B cell (primary cell): Measurements from ENCODE around the gene BARHL1. TPM values are rescaled to one million over a fixed set of nuclear protein-coding genes. Genes with fewer than 3 reads are reported as not detected.

Experiments used
- ATAC-seq: fragments of 200-7000 bp; cut with Tn5 transposase; one replicate; pipeline ENCODE4 v1.10.0; 2021; ENCODE audit warnings: low read depth, mild to moderate bottlenecking, moderate number of reproducible peaks, moderate library complexity
- CTCF ChIA-PET: fragments of 350-600 bp; sonication (Branson Sonifier 250); formaldehyde crosslinking; loops from one replicate; lab custom pipeline; 2021; ENCODE audit warnings: antibody characterized with exemption, inconsistent platforms; lab: Charles Lee
- POLR2A ChIA-PET: fragments of 350-600 bp; sonication (Branson Sonifier 250); formaldehyde crosslinking; loops from one replicate; lab custom pipeline; 2021; ENCODE audit warnings: antibody characterized with exemption; lab: Charles Lee
- DNase-seq: peaks from one replicate; pipeline ENCODE4 v3.0.0; 2013
- H2AFZ ChIP-seq: 2 replicates; pipeline ENCODE4 v1.6.1; 2012; ENCODE audit warnings: mild to moderate bottlenecking, low read depth, low read length; ENCODE audit not compliant: insufficient read depth, poor library complexity, severe bottlenecking
- H3K27ac ChIP-seq, 2 donors: 1 replicate in 1 of 2; 2 replicates in 1 of 2; pipeline ENCODE4 v1.5.1; 2012 to 2013; ENCODE audit warnings: low read length in 2 of 2, mild to moderate bottlenecking in 2 of 2, moderate library complexity in 1 of 2
- H3K27me3 ChIP-seq, 4 experiments: fragments of 200-600 bp in 1 of 4; sonication (generic) in 1 of 4; replicated peaks in 1 of 4; 1 replicate in 2 of 4; 2 replicates in 2 of 4; pipeline versions ENCODE4 v1.6.1 to v1.7.0; 2013 to 2016; ENCODE audit warnings: low read length in 3 of 4, mild to moderate bottlenecking in 2 of 4, mixed read lengths in 1 of 4, moderate library complexity in 1 of 4; ENCODE audit not compliant: insufficient read depth in 4 of 4, control insufficient read depth in 3 of 4; ENCODE audit errors: control extremely low read depth in 1 of 4
- H3K36me3 ChIP-seq, 2 experiments: replicated peaks in 1 of 2; 1 replicate in 1 of 2; 2 replicates in 1 of 2; pipeline versions ENCODE4 v1.6.1 to v1.7.1; 2013; ENCODE audit warnings: low read length in 1 of 2; ENCODE audit not compliant: insufficient read depth in 2 of 2, control insufficient read depth in 1 of 2; ENCODE audit errors: control extremely low read depth in 1 of 2, extremely low read depth in 1 of 2
- H3K4me1 ChIP-seq, 2 donors: fragments of 200-600 bp in 1 of 2; sonication (generic) in 1 of 2; 1 replicate in 1 of 2; 2 replicates in 1 of 2; pipeline versions ENCODE4 v1.5.1 to v1.6.1; 2013 to 2017; ENCODE audit warnings: low read length in 2 of 2; ENCODE audit not compliant: control insufficient read depth in 2 of 2, insufficient read depth in 2 of 2
- H3K4me2 ChIP-seq: replicated peaks from 2 replicates; pipeline ENCODE3; 2012; ENCODE audit warnings: mild to moderate bottlenecking, low read depth, low read length; ENCODE audit not compliant: poor library complexity, severe bottlenecking
- H3K4me3 ChIP-seq, 5 experiments: fragments of 200-600 bp in 1 of 5; sonication (generic) in 1 of 5; 1 replicate in 3 of 5; 2 replicates in 2 of 5; pipeline versions ENCODE4 v1.5.1 to v1.7.0; 2011 to 2016; ENCODE audit warnings: low read length in 4 of 5, mild to moderate bottlenecking in 4 of 5, low read depth in 2 of 5, control low read depth in 1 of 5, moderate library complexity in 1 of 5; ENCODE audit not compliant: insufficient read depth in 1 of 5; ENCODE audit errors: control extremely low read depth in 1 of 5, extremely low read depth in 1 of 5
- H3K79me2 ChIP-seq: fragments of 200-600 bp; sonication (generic); one replicate; pipeline ENCODE4 v1.6.0; 2016; ENCODE audit warnings: low read length; ENCODE audit not compliant: control insufficient read depth, insufficient read depth
- H3K9ac ChIP-seq: fragments of 200-600 bp; sonication (generic); 2 replicates; pipeline ENCODE4 v1.6.1; 2017; ENCODE audit warnings: mild to moderate bottlenecking, low read length, moderate library complexity
- H3K9me3 ChIP-seq, 3 donors: one replicate each; pipeline versions ENCODE4 v1.6.1 to v1.7.1; 2013; ENCODE audit warnings: low read length in 2 of 3; ENCODE audit not compliant: control insufficient read depth in 2 of 3, insufficient read depth in 1 of 3; ENCODE audit errors: control extremely low read depth in 1 of 3
- H4K20me1 ChIP-seq: 2 replicates; pipeline ENCODE4 v1.6.0; 2012; ENCODE audit warnings: mild to moderate bottlenecking, low read length; ENCODE audit not compliant: insufficient read depth, control insufficient read depth, poor library complexity, severe bottlenecking
- H3K27ac Mint-ChIP-seq: one replicate; pipeline ENCODE4 v1.8.0; 2021; ENCODE audit warnings: mixed read lengths
- H3K27me3 Mint-ChIP-seq: one replicate; pipeline ENCODE4 v1.8.0; 2021; ENCODE audit warnings: mixed read lengths
- H3K4me1 Mint-ChIP-seq: one replicate; pipeline ENCODE4 v1.8.0; 2021; ENCODE audit warnings: mixed read lengths
- H3K4me3 Mint-ChIP-seq: one replicate; pipeline ENCODE4 v1.8.0; 2021; ENCODE audit warnings: mixed read lengths
- H3K9me3 Mint-ChIP-seq: one replicate; pipeline ENCODE4 v1.8.0; 2022; ENCODE audit warnings: mixed read lengths; ENCODE audit not compliant: insufficient read depth
- CTCF ChIP-seq: fragments of 200-600 bp; IDR thresholded peaks from one replicate; pipeline ENCODE4 v1.8.0; 2022; ENCODE audit warnings: antibody characterized with exemption, mild to moderate bottlenecking
- EZH2 ChIP-seq: IDR thresholded peaks from 2 replicates; pipeline ENCODE4 v1.6.1; 2012; ENCODE audit warnings: borderline replicate concordance, low read depth, mild to moderate bottlenecking, moderate library complexity, low read length; ENCODE audit not compliant: insufficient read depth, poor library complexity, severe bottlenecking
- WGBS: methylation state at CpG from one replicate; pipeline ENCODE4 v1.1.5; 2013; ENCODE audit warnings: missing lambda C conversion rate; ENCODE audit not compliant: insufficient coverage; 5-methylcytosine and 5-hydroxymethylcytosine counted together
- intact Hi-C: fragments of 100-400 bp; cut with micrococcal nuclease; formaldehyde crosslinking; loops from one replicate; pipeline ENCODE4 v1.10.0; 2022
- polyA plus RNA-seq: library from polyadenylated mRNA; depleted of rRNA; stranded (reverse); fragments of >200 nt; gene quantifications from 2 replicates; pipeline ENCODE4 v1.2.3, GENCODE V29; 2012
- total RNA-seq, 2 donors: library from RNA; stranded (reverse); fragments of 120-200 nt in 1 of 2; gene quantifications; 1 replicate in 1 of 2; 2 replicates in 1 of 2; pipeline versions ENCODE4 v1.2.3 to v1.2.4, GENCODE V29; 2013 to 2022

Gene BARHL1
- total and polyA plus RNA-seq, 2 donors (not counting 1 experiment from before 2014, with no cell fraction given), result not detected

DNA sequence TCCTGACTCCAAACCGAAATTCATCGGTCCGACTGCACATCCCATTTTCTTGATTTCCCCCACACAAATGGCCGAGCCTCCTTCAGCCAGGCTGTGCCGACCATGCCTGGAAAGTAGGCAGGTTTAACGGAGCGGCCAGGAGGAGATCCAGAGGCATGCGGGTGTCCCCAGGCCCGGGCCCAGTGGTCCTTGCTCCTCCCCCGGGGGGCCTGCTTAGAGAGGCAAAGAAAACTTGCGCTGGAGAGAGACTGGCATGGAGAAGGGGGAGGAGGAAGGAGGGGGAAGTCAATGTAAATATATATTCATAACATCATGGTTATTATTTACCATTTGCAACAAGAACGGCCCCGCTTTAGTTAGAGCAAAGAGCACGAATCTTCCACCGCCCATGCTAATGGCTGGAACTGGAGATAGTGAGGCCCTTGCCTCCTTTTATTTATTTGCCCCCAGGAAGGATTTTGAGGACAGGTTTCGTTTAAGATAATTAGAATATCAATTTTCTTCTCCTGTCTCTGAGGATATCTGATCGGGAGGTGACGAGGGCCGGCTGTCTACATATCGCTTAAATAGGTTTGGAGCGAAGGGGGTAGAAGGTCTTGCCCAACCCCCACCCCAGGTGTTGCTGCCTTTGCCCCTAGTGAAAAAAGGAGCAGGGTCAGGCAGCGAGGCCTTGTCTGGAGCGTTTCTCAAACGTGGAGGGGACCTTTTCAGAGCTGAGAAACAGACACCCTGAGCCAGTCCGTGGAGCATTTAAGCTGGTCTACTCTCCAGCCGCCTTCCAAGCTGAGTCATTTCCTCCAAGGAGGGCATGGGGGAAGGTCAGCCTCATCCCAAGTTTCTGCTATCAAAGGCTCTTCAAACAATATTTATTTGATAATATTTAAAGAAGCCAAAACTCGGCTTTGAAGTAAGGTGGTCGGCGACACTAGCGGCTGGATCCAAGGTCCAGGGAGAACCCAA, 2.5 kb downstream of the BARHL1 start:
- H3K4me1 ChIP-seq, result peaks cover 33 to 57% of the 10 kb centered on the region in 2 donors
- no peak for TF ChIP-seq EZH2
- TF ChIP-seq CTCF, result no peak
- no peaks in the 10 kb centered on the region for H3K36me3 ChIP-seq
- H3K27me3 ChIP-seq, result peaks cover 2 to 96% (median 69%) of the 10 kb centered on the region in 4 experiments
- peaks cover 25% of the 10 kb centered on the region for H3K4me1 Mint-ChIP-seq
- ChIA-PET POLR2A (no interaction called here), CTCF (no interaction called here)
- no peak overlapping the region for H2AFZ ChIP-seq
- 6% methylated on average over 18 of the region's 30 CpGs for WGBS
- no peaks in the 10 kb centered on the region for H3K79me2 ChIP-seq
- intact Hi-C loops, result no loop called here
- H3K9me3 Mint-ChIP-seq, result no peaks in the 10 kb centered on the region
- DNase-seq (peak; percentile 13), ATAC-seq (no peak)
- no peak overlapping the region for H3K27ac Mint-ChIP-seq
- H3K4me3 ChIP-seq, result no peak overlapping the region
- no peak overlapping the region for H3K4me2 ChIP-seq
- no peak overlapping the region for H3K9ac ChIP-seq
- H3K9me3 ChIP-seq, result peaks cover 0 to 79% (median 0%) of the 10 kb centered on the region in 3 donors
- H3K4me3 Mint-ChIP-seq, result no peak overlapping the region
- no peaks in the 10 kb centered on the region for H4K20me1 ChIP-seq
- H3K27me3 Mint-ChIP-seq, result peaks cover 45% of the 10 kb centered on the region
- no peak overlapping the region for H3K27ac ChIP-seq
